Esophagus squamous epithelium (tissue), 5 donors: ENCODE measurements around the gene FAM53B. TPM values are rescaled to one million over a fixed set of nuclear protein-coding genes. Genes with fewer than 3 reads are reported as not detected.

ENCODE experiments used
- DNase-seq: peaks from one replicate; lab custom pipeline; 2025; lab: John Stamatoyannopoulos, UW
- H3K27ac ChIP-seq, 4 donors: fragments of 200-600 bp; sonication (generic); one replicate each; pipeline ENCODE4 v1.5.1; 2016 to 2019; ENCODE audit warnings: mild to moderate bottlenecking in 1 of 4
- H3K27me3 ChIP-seq, 4 donors: fragments of 200-600 bp; sonication (generic); 1 replicate in 3 of 4; 2 replicates in 1 of 4; pipeline versions ENCODE4 v1.5.1 to v1.6.0; 2017 to 2021; ENCODE audit warnings: antibody characterized with exemption in 1 of 4
- H3K36me3 ChIP-seq, 3 donors: fragments of 200-600 bp; sonication (generic); one replicate each; pipeline ENCODE4 v1.5.1; 2016 to 2019
- H3K4me1 ChIP-seq, 3 donors: fragments of 200-600 bp; sonication (generic); one replicate each; pipeline ENCODE4 v1.5.1; 2017 to 2019
- H3K4me3 ChIP-seq, 4 donors: fragments of 200-600 bp; sonication (generic); 1 replicate in 3 of 4; 2 replicates in 1 of 4; pipeline ENCODE4 v1.5.1; 2016 to 2019; ENCODE audit warnings: mild to moderate bottlenecking in 2 of 4, moderate library complexity in 1 of 4
- H3K9me3 ChIP-seq, 3 donors: fragments of 200-600 bp; sonication (generic); one replicate each; pipeline ENCODE4 v1.5.1; 2016 to 2019
- POLR2A ChIP-seq, 4 donors: fragments of 450-650 bp; IDR thresholded peaks; one replicate each; pipeline ENCODE4 v1.6.1; 2017; ENCODE audit warnings: antibody characterized with exemption in 4 of 4, mild to moderate bottlenecking in 4 of 4, moderate library complexity in 3 of 4
- WGBS, 2 donors: methylation state at CpG; one replicate each; pipeline ENCODE4 v1.1.5; 2018; 5-methylcytosine and 5-hydroxymethylcytosine counted together
- intact Hi-C: fragments of 100-400 bp; cut with DNase I; formaldehyde crosslinking; loops from one replicate; pipeline ENCODE4 v1.15.0; 2022
- total RNA-seq, 4 donors: library from RNA; depleted of rRNA; stranded (reverse); fragments of >200 nt; gene quantifications; one replicate each; pipeline ENCODE4 v1.1.0, GENCODE V29; 2016
- TF ChIP-seq, protein P1 (sequence below), 6 experiments: fragments of 450-650 bp in 4 of 6; fragments of 200-600 bp in 2 of 6; sonication (generic) in 2 of 6; IDR thresholded peaks; one replicate each; pipeline ENCODE4 v1.5.1; 2016 to 2019; ENCODE audit warnings: antibody characterized with exemption in 6 of 6, mild to moderate bottlenecking in 4 of 6, moderate library complexity in 4 of 6
- donor health status: DM: yes; HTN: yes; CAD: no.

Gene FAM53B
- total RNA-seq, 4 donors from 2014 or later: 27.4 to 54.2 (median 31.5) TPM

DNA sequence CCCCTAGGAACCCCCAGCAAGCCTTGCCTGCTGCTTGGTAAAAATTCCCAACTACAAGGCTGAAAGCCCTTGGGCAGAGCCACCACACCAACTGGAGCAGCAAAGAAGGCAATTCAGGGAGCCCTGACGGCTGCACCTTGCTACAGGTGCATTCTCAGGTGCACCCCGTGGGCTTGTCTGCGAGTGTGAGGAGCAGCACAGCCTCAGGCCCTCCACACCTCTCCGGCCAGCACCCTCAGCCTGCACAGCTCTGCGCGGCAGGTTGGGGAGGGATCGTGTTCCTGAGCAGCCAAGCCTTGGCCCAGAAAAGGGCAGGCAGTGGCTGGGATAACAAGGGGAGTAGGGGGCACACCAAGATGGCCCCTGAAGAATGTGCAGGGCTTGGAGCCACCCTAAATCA lies 104.1 kb downstream of the FAM53B start:
- peak overlapping the region in 3 of 4 donors; percentile 48 to 77 (median 75) for H3K27ac ChIP-seq
- H3K27me3 ChIP-seq: no peaks in the 10 kb centered on the region
- no peak for DNase-seq
- H3K4me3 ChIP-seq: no peak overlapping the region
- intact Hi-C loops: no loop called here
- H3K36me3 ChIP-seq: peaks cover 0 to 33% (median 9%) of the 10 kb centered on the region in 3 donors
- TF ChIP-seq, protein P1, sequence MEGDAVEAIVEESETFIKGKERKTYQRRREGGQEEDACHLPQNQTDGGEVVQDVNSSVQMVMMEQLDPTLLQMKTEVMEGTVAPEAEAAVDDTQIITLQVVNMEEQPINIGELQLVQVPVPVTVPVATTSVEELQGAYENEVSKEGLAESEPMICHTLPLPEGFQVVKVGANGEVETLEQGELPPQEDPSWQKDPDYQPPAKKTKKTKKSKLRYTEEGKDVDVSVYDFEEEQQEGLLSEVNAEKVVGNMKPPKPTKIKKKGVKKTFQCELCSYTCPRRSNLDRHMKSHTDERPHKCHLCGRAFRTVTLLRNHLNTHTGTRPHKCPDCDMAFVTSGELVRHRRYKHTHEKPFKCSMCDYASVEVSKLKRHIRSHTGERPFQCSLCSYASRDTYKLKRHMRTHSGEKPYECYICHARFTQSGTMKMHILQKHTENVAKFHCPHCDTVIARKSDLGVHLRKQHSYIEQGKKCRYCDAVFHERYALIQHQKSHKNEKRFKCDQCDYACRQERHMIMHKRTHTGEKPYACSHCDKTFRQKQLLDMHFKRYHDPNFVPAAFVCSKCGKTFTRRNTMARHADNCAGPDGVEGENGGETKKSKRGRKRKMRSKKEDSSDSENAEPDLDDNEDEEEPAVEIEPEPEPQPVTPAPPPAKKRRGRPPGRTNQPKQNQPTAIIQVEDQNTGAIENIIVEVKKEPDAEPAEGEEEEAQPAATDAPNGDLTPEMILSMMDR (IDR thresholded peaks at IDR 0.05): no peak
- TF ChIP-seq POLR2A (IDR thresholded peaks at IDR 0.05): no peak
- no peaks in the 10 kb centered on the region for H3K9me3 ChIP-seq
- peaks cover 36 to 88% (median 59%) of the 10 kb centered on the region in 3 donors for H3K4me1 ChIP-seq
- WGBS, 2 donors: 20% methylated on average over 2 of the region's 7 CpGs; no CpG with 5 or more reads in 1 of the 2 donors

- H3K4me3 ChIP-seq: no peak overlapping the region
- no peaks in the 10 kb centered on the region for H3K9me3 ChIP-seq
- H3K27me3 ChIP-seq: no peaks in the 10 kb centered on the region
- H3K36me3 ChIP-seq: peaks cover 0 to 33% (median 9%) of the 10 kb centered on the region in 3 donors
- WGBS, 2 donors: 92% methylated on average over 6 of the region's 6 CpGs; no CpG with 5 or more reads in 1 of the 2 donors
- H3K4me1 ChIP-seq: peaks cover 33 to 84% (median 55%) of the 10 kb centered on the region in 3 donors
- H3K27ac ChIP-seq: peak overlapping the region in 3 of 4 donors; percentile 48 to 77 (median 75)
- TF ChIP-seq, protein P1 (IDR thresholded peaks at IDR 0.05): no peak
- no peak for TF ChIP-seq POLR2A (IDR thresholded peaks at IDR 0.05)
- intact Hi-C loops: no loop called here
- no peak for DNase-seq
Observed at GRCh38 chr10:124639646-124640045, 104.5 kb downstream of the FAM53B start.

DNA sequence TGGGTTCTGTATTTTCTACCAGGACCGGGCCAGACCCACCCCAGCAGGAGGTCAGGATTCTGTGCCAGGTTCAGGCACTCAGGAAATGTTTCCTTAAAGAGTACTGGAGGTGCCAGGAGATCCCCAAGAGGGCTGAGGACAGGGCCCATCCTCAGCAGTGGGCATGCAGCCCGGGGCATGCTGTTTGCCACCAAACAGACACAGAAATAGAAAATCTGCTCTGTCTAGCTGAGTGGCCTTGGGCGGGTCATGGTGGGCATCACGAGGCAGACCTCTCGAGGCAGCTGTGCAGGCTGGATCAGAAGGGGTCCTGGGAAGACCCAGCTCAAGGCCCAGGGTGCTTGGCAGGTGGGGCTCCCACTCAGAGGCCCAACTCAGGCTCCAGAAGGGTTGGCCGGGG lies 105.0 kb downstream of the FAM53B start:
- 71 to 84% methylated on average over 3 to 5 of the region's 6 CpGs for WGBS, 2 donors
- no peak for TF ChIP-seq POLR2A (IDR thresholded peaks at IDR 0.05)
- DNase-seq: no peak
- no peak overlapping the region for H3K4me3 ChIP-seq
- H3K4me1 ChIP-seq: peaks cover 29 to 79% (median 52%) of the 10 kb centered on the region in 3 donors
- H3K36me3 ChIP-seq: peaks cover 0 to 33% (median 9%) of the 10 kb centered on the region in 3 donors
- intact Hi-C loops: no loop called here
- H3K27me3 ChIP-seq: no peaks in the 10 kb centered on the region
- peak overlapping the region in 2 of 4 donors; percentile 17 to 48 for H3K27ac ChIP-seq
- H3K9me3 ChIP-seq: no peaks in the 10 kb centered on the region

DNA sequence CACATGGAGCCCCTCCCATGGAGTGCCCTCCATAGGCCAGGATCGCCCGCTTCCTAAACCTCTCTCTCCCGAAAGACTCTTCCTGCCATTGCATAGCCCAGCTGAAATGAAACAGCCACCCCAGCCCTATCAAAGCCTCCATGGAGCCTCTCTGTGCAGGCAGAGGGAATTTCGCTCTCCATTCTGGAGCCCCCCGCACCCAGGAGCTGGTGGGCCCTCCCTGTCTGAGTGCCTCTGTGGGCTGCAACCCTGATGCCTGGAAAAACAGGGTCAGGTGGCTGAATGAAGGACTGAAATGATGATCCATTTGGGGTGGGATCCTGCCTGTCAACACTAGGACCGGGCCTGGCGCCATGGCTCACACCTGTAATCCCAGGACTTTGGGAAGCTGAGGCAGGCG lies 106.4 kb downstream of the FAM53B start:
- 86 to 98% methylated on average over 6 to 7 of the region's 8 CpGs for WGBS, 2 donors
- Histone ChIP-seq H3K9me3 (no peaks in the 10 kb centered on the region), H3K36me3 (peaks cover 0 to 31% (median 9%) of the 10 kb centered on the region in 3 donors), H3K27me3 (no peaks in the 10 kb centered on the region), H3K27ac (peak overlapping the region in 1 of 4 donors; percentile 11), H3K4me3 (no peak overlapping the region), H3K4me1 (peaks cover 30 to 72% (median 47%) of the 10 kb centered on the region in 3 donors)
- DNase-seq: no peak
- TF ChIP-seq, protein P1 (IDR thresholded peaks at IDR 0.05): no peak
- no peak for TF ChIP-seq POLR2A (IDR thresholded peaks at IDR 0.05)
- intact Hi-C loops: no loop called here

- WGBS, 2 donors: 96 to 100% methylated on average over 5 of the region's 14 CpGs
- H3K27me3 ChIP-seq: no peaks in the 10 kb centered on the region
- TF ChIP-seq POLR2A (IDR thresholded peaks at IDR 0.05): no peak
- TF ChIP-seq, protein P1 (IDR thresholded peaks at IDR 0.05): no peak
- H3K27ac ChIP-seq: no peak overlapping the region
- intact Hi-C loops: no loop called here
- no peaks in the 10 kb centered on the region for H3K9me3 ChIP-seq
- H3K4me3 ChIP-seq: no peak overlapping the region
- peaks cover 0 to 26% (median 9%) of the 10 kb centered on the region in 3 donors for H3K36me3 ChIP-seq
- no peak for DNase-seq
- H3K4me1 ChIP-seq: peaks cover 32 to 72% (median 47%) of the 10 kb centered on the region in 3 donors
Observed at GRCh38 chr10:124637091-124637700, 107.0 kb downstream of the FAM53B start.
